ENCODE results near the gene CENPB.

CENPB gene

GRCh38 chr20:3738111-3739053 is 48.2 kb downstream of the CENPB start:
- Histone ChIP-seq H3K9ac (ENCODE audit: low read length) (no peak overlapping the region), H3K18ac (ENCODE audit: low read depth in 1 of 2, low read length in 2 of 2) (no peak overlapping the region), H3K23ac (ENCODE audit: low read length in 2 of 2) (no peak overlapping the region), H3K4me3 (ENCODE audit: insufficient read depth in 1 of 2, low read depth in 1 of 2, low read length in 2 of 2) (no peak overlapping the region), H3K9me3 (ENCODE audit: control insufficient read depth, low read length) (no peaks in the 10 kb centered on the region), H2AFZ (ENCODE audit: low read depth, low read length) (no peak overlapping the region), H3K27ac (ENCODE audit: low read length, poor library complexity, severe bottlenecking) (no peak overlapping the region), H4K8ac (ENCODE audit: low read length) (no peak overlapping the region), H4K91ac (ENCODE audit: low read length) (no peak overlapping the region), H2BK5ac (ENCODE audit: low read depth, low read length, poor library complexity, severe bottlenecking) (no peak overlapping the region), H2BK120ac (ENCODE audit: low read depth, low read length) (no peak overlapping the region), H3K4me1 (ENCODE audit: control insufficient read depth, insufficient read depth, low read depth, low read length) (no peaks in the 10 kb centered on the region), H2BK15ac (ENCODE audit: low read depth, poor library complexity, severe bottlenecking) (no peak overlapping the region), H3K79me1 (replicated peaks; ENCODE audit: low read length, poor library complexity, severe bottlenecking) (no peaks in the 10 kb centered on the region), H3K4ac (ENCODE audit: low read depth in 1 of 2, low read length in 2 of 2) (no peak overlapping the region), H2AK5ac (ENCODE audit: low read length, severe bottlenecking) (no peak overlapping the region), H2BK12ac (ENCODE audit: low read length in 2 of 2) (no peak overlapping the region), H3K14ac (ENCODE audit: low read length in 2 of 2) (no peak overlapping the region), H3K4me2 (ENCODE audit: low read length, poor library complexity, severe bottlenecking) (no peak overlapping the region), H3K36me3 (ENCODE audit: control insufficient read depth in 1 of 2, insufficient read depth in 2 of 2, low read depth in 1 of 2, low read length in 2 of 2) (no peaks in the 10 kb centered on the region), H3K27me3 (ENCODE audit: control insufficient read depth in 1 of 2, insufficient read depth in 1 of 2, low read length in 2 of 2) (peaks cover 20 to 23% of the 10 kb centered on the region in 2 experiments)
- DNase-seq, result no peak
- WGBS, result 83% methylated on average over 10 of the region's 11 CpGs

- no peak for DNase-seq
- Histone ChIP-seq H2BK15ac (ENCODE audit: low read depth, poor library complexity, severe bottlenecking) (no peak overlapping the region), H3K27me3 (ENCODE audit: control insufficient read depth in 1 of 2, insufficient read depth in 1 of 2, low read length in 2 of 2) (peaks cover 40 to 42% of the 10 kb centered on the region in 2 experiments), H2BK120ac (ENCODE audit: low read depth, low read length) (no peak overlapping the region), H3K14ac (ENCODE audit: low read length in 2 of 2) (no peak overlapping the region), H3K18ac (ENCODE audit: low read depth in 1 of 2, low read length in 2 of 2) (no peak overlapping the region), H3K23ac (ENCODE audit: low read length in 2 of 2) (no peak overlapping the region), H3K9ac (ENCODE audit: low read length) (no peak overlapping the region), H3K4me1 (ENCODE audit: control insufficient read depth, insufficient read depth, low read depth, low read length) (peaks cover 6% of the 10 kb centered on the region), H3K36me3 (ENCODE audit: control insufficient read depth in 1 of 2, insufficient read depth in 2 of 2, low read depth in 1 of 2, low read length in 2 of 2) (no peaks in the 10 kb centered on the region), H3K4ac (ENCODE audit: low read depth in 1 of 2, low read length in 2 of 2) (no peak overlapping the region), H3K4me3 (ENCODE audit: insufficient read depth in 1 of 2, low read depth in 1 of 2, low read length in 2 of 2) (no peak overlapping the region), H3K79me1 (replicated peaks; ENCODE audit: low read length, poor library complexity, severe bottlenecking) (no peaks in the 10 kb centered on the region), H2AFZ (ENCODE audit: low read depth, low read length) (no peak overlapping the region), H4K91ac (ENCODE audit: low read length) (no peak overlapping the region), H4K8ac (ENCODE audit: low read length) (no peak overlapping the region), H2BK12ac (ENCODE audit: low read length in 2 of 2) (no peak overlapping the region), H3K27ac (ENCODE audit: low read length, poor library complexity, severe bottlenecking) (no peak overlapping the region), H2BK5ac (ENCODE audit: low read depth, low read length, poor library complexity, severe bottlenecking) (no peak overlapping the region), H3K9me3 (ENCODE audit: control insufficient read depth, low read length) (no peaks in the 10 kb centered on the region), H3K4me2 (ENCODE audit: low read length, poor library complexity, severe bottlenecking) (no peak overlapping the region), H2AK5ac (ENCODE audit: low read length, severe bottlenecking) (no peak overlapping the region)
- 89% methylated on average over 4 of the region's 4 CpGs for WGBS
Measured at GRCh38 chr20:3735768-3736167, 50.8 kb downstream of the CENPB start.

GRCh38 chr20:3734111-3734843 is 52.3 kb downstream of the CENPB start:
- Histone ChIP-seq H3K27me3 (ENCODE audit: control insufficient read depth in 1 of 2, insufficient read depth in 1 of 2, low read length in 2 of 2) (peaks cover 36 to 55% of the 10 kb centered on the region in 2 experiments), H2AFZ (ENCODE audit: low read depth, low read length) (no peak overlapping the region), H3K4me1 (ENCODE audit: control insufficient read depth, insufficient read depth, low read depth, low read length) (peaks cover 6% of the 10 kb centered on the region), H3K4me3 (ENCODE audit: insufficient read depth in 1 of 2, low read depth in 1 of 2, low read length in 2 of 2) (no peak overlapping the region), H3K79me1 (replicated peaks; ENCODE audit: low read length, poor library complexity, severe bottlenecking) (no peaks in the 10 kb centered on the region), H2BK15ac (ENCODE audit: low read depth, poor library complexity, severe bottlenecking) (no peak overlapping the region), H3K14ac (ENCODE audit: low read length in 2 of 2) (no peak overlapping the region), H3K9me3 (ENCODE audit: control insufficient read depth, low read length) (no peaks in the 10 kb centered on the region), H4K91ac (ENCODE audit: low read length) (no peak overlapping the region), H4K8ac (ENCODE audit: low read length) (no peak overlapping the region), H3K4me2 (ENCODE audit: low read length, poor library complexity, severe bottlenecking) (no peak overlapping the region), H2AK5ac (ENCODE audit: low read length, severe bottlenecking) (no peak overlapping the region), H3K27ac (ENCODE audit: low read length, poor library complexity, severe bottlenecking) (no peak overlapping the region), H2BK120ac (ENCODE audit: low read depth, low read length) (no peak overlapping the region), H3K18ac (ENCODE audit: low read depth in 1 of 2, low read length in 2 of 2) (no peak overlapping the region), H3K36me3 (ENCODE audit: control insufficient read depth in 1 of 2, insufficient read depth in 2 of 2, low read depth in 1 of 2, low read length in 2 of 2) (no peaks in the 10 kb centered on the region), H2BK5ac (ENCODE audit: low read depth, low read length, poor library complexity, severe bottlenecking) (no peak overlapping the region), H3K9ac (ENCODE audit: low read length) (no peak overlapping the region), H3K4ac (ENCODE audit: low read depth in 1 of 2, low read length in 2 of 2) (no peak overlapping the region), H3K23ac (ENCODE audit: low read length in 2 of 2) (no peak overlapping the region), H2BK12ac (ENCODE audit: low read length in 2 of 2) (no peak overlapping the region)
- 77% methylated on average over 12 of the region's 12 CpGs for WGBS
- no peak for DNase-seq

Data from mesenchymal stem cell (in vitro differentiated cells and primary cell).